ENCODE results near the gene ACSM6. TPM values are rescaled to one million over a fixed set of nuclear protein-coding genes. Genes with fewer than 3 reads are reported as not detected.

Gene ACSM6
- total RNA-seq, 1 experiment from 2014 or later: not detected

- ChIA-PET POLR2A (ENCODE audit: low non-redundant PET) (no interaction called here), CTCF (interaction anchor here (1.4 to 1.7 kb wide), 3 partner anchors 14 to 119 kb away, joined by 3 to 9 read pairs (median 5); no protein-coding TSS in a partner anchor)
- BruUV-seq (replicated peaks): no TSS peak
- intact Hi-C loops (cut with micrococcal nuclease; ENCODE audit: unreplicated experiment): loop anchor here (1.0 to 10.0 kb wide), 5 partner anchors 60 to 613 kb away; no protein-coding TSS in a partner anchor
- H3K36me3 ChIP-seq (ENCODE audit: insufficient read depth, low read length, poor library complexity, severe bottlenecking): no peaks in the 10 kb centered on the region
- no peak for DNase-seq (ENCODE audit: low spot score)
- H3K9me3 ChIP-seq (ENCODE audit: low read depth, low read length, poor library complexity, severe bottlenecking): no peaks in the 10 kb centered on the region
- H3K4me1 ChIP-seq (ENCODE audit: insufficient read depth, low read length, poor library complexity, severe bottlenecking): no peaks in the 10 kb centered on the region
- TF ChIP-seq EZH2 (IDR thresholded peaks at IDR 0.05; ENCODE audit: borderline replicate concordance, low read depth, low read length, poor library complexity, severe bottlenecking) (no peak), CTCF (conservative IDR thresholded peaks at IDR 0.05; ENCODE audit: low read depth, low read length) (no peak)
- no peak overlapping the region for H3K27ac ChIP-seq (ENCODE audit: low read depth, low read length, poor library complexity, severe bottlenecking)
- peaks cover 18% of the 10 kb centered on the region for H3K27me3 ChIP-seq (replicated peaks; ENCODE audit: insufficient read depth, low read depth, low read length, poor library complexity)
- no peak overlapping the region for H3K4me3 ChIP-seq (ENCODE audit: low read depth, low read length, poor library complexity, severe bottlenecking)
These were observed 49.2 kb downstream of the ACSM6 start for GRCh38 chr10:95243318-95243617.

- BruUV-seq (replicated peaks): no TSS peak
- intact Hi-C loops (cut with micrococcal nuclease; ENCODE audit: unreplicated experiment): loop anchor here (10.0 kb wide), 1 partner anchor 351 kb away; no protein-coding TSS in a partner anchor
These were observed 50.1 kb downstream of the ACSM6 start for GRCh38 chr10:95244152-95244551.

GRCh38 chr10:95245425-95246055, 51.5 kb downstream of the ACSM6 start:
- no peaks in the 10 kb centered on the region for H3K4me1 ChIP-seq (ENCODE audit: insufficient read depth, low read length, poor library complexity, severe bottlenecking)
- POLR2A ChIA-PET (ENCODE audit: low non-redundant PET): no interaction called here
- intact Hi-C loops (cut with micrococcal nuclease; ENCODE audit: unreplicated experiment): loop anchor here (1.0 to 10.0 kb wide), 2 partner anchors 118 to 349 kb away; no protein-coding TSS in a partner anchor
- no peaks in the 10 kb centered on the region for H3K36me3 ChIP-seq (ENCODE audit: insufficient read depth, low read length, poor library complexity, severe bottlenecking)
- no peaks in the 10 kb centered on the region for H3K9me3 ChIP-seq (ENCODE audit: low read depth, low read length, poor library complexity, severe bottlenecking)
- CTCF ChIA-PET: interaction anchor here (0.8 to 3.0 kb wide), 3 partner anchors 29 to 117 kb away, joined by 3 to 24 read pairs (median 3); no protein-coding TSS in a partner anchor
- BruUV-seq (replicated peaks): no TSS peak
- DNase-seq (ENCODE audit: low spot score): no peak
- H3K4me3 ChIP-seq (ENCODE audit: low read depth, low read length, poor library complexity, severe bottlenecking): no peak overlapping the region
- TF ChIP-seq CTCF (conservative IDR thresholded peaks at IDR 0.05; ENCODE audit: low read depth, low read length) (no peak), EZH2 (IDR thresholded peaks at IDR 0.05; ENCODE audit: borderline replicate concordance, low read depth, low read length, poor library complexity, severe bottlenecking) (no peak)
- peaks cover 18% of the 10 kb centered on the region for H3K27me3 ChIP-seq (replicated peaks; ENCODE audit: insufficient read depth, low read depth, low read length, poor library complexity)
- H3K27ac ChIP-seq (ENCODE audit: low read depth, low read length, poor library complexity, severe bottlenecking): no peak overlapping the region

More at GRCh38 chr10:95244152-95244551, 50.1 kb downstream of the ACSM6 start:
- POLR2A ChIA-PET (ENCODE audit: low non-redundant PET): no interaction called here
- DNase-seq (ENCODE audit: low spot score): no peak
- Histone ChIP-seq H3K27me3 (replicated peaks; ENCODE audit: insufficient read depth, low read depth, low read length, poor library complexity) (peaks cover 18% of the 10 kb centered on the region), H3K9me3 (ENCODE audit: low read depth, low read length, poor library complexity, severe bottlenecking) (no peaks in the 10 kb centered on the region), H3K4me1 (ENCODE audit: insufficient read depth, low read length, poor library complexity, severe bottlenecking) (no peaks in the 10 kb centered on the region), H3K27ac (ENCODE audit: low read depth, low read length, poor library complexity, severe bottlenecking) (no peak overlapping the region), H3K4me3 (ENCODE audit: low read depth, low read length, poor library complexity, severe bottlenecking) (no peak overlapping the region), H3K36me3 (ENCODE audit: insufficient read depth, low read length, poor library complexity, severe bottlenecking) (no peaks in the 10 kb centered on the region)
- CTCF ChIA-PET: interaction anchor here (0.5 to 1.7 kb wide), 4 partner anchors 15 to 123 kb away, joined by 3 to 9 read pairs (median 6); no protein-coding TSS in a partner anchor
- TF ChIP-seq CTCF (conservative IDR thresholded peaks at IDR 0.05; ENCODE audit: low read depth, low read length) (no peak), EZH2 (IDR thresholded peaks at IDR 0.05; ENCODE audit: borderline replicate concordance, low read depth, low read length, poor library complexity, severe bottlenecking) (no peak)

All from A673 (cell line).